Peyer's patch (tissue), 4 donors: Measurements from ENCODE around the gene ERLIN1. TPM values are rescaled to one million over a fixed set of nuclear protein-coding genes. Genes with fewer than 3 reads are reported as not detected.
A peak's percentile ranks its signal among the peaks of the same experiment; 100 is the strongest.

ENCODE experiments used
- DNase-seq, 3 donors: peaks; one replicate each; pipeline ENCODE4 v3.0.0-alpha.2; 2017 to 2019
- H3K27ac ChIP-seq, 4 donors: fragments of 200-600 bp; sonication (generic); one replicate each; pipeline ENCODE4 v1.5.1; 2016 to 2019
- H3K27me3 ChIP-seq, 2 donors: fragments of 200-600 bp; sonication (generic); one replicate each; pipeline ENCODE4 v1.5.1; 2019
- H3K36me3 ChIP-seq, 3 donors: fragments of 200-600 bp; sonication (generic); one replicate each; pipeline ENCODE4 v1.5.1; 2016 to 2019
- H3K4me1 ChIP-seq, 4 donors: fragments of 200-600 bp; sonication (generic); one replicate each; pipeline ENCODE4 v1.5.1; 2016 to 2019
- H3K4me3 ChIP-seq, 4 donors: fragments of 200-600 bp; sonication (generic); 1 replicate in 3 of 4; 2 replicates in 1 of 4; pipeline ENCODE4 v1.5.1; 2016 to 2019; ENCODE audit warnings: mild to moderate bottlenecking in 1 of 4
- H3K9me3 ChIP-seq, 4 donors: fragments of 200-600 bp; sonication (generic); one replicate each; pipeline ENCODE4 v1.5.1; 2016 to 2019; ENCODE audit warnings: mild to moderate bottlenecking in 1 of 4
- CTCF ChIP-seq, 6 experiments: fragments of 450-650 bp in 4 of 6; fragments of 200-600 bp in 2 of 6; sonication (generic) in 1 of 6; IDR thresholded peaks; one replicate each; pipeline ENCODE4 v1.5.1; 2017 to 2019; ENCODE audit warnings: antibody characterized with exemption in 6 of 6, mild to moderate bottlenecking in 3 of 6, moderate library complexity in 1 of 6
- POLR2A ChIP-seq, 2 donors: fragments of 450-650 bp; IDR thresholded peaks; one replicate each; pipeline ENCODE4 v1.5.1; 2017; ENCODE audit warnings: antibody characterized with exemption in 2 of 2, mild to moderate bottlenecking in 2 of 2, moderate library complexity in 2 of 2
- total RNA-seq, 4 donors: library from RNA; depleted of rRNA; stranded (reverse); fragments of >200 nt; gene quantifications; one replicate each; pipeline ENCODE4 v1.1.0, GENCODE V29; 2016

ERLIN1 gene
- 10 to 100 TPM in 3 of 4 donors, 1 to 10 TPM in 1; 5.8 to 28.7 (median 26.3) TPM for total RNA-seq

DNA sequence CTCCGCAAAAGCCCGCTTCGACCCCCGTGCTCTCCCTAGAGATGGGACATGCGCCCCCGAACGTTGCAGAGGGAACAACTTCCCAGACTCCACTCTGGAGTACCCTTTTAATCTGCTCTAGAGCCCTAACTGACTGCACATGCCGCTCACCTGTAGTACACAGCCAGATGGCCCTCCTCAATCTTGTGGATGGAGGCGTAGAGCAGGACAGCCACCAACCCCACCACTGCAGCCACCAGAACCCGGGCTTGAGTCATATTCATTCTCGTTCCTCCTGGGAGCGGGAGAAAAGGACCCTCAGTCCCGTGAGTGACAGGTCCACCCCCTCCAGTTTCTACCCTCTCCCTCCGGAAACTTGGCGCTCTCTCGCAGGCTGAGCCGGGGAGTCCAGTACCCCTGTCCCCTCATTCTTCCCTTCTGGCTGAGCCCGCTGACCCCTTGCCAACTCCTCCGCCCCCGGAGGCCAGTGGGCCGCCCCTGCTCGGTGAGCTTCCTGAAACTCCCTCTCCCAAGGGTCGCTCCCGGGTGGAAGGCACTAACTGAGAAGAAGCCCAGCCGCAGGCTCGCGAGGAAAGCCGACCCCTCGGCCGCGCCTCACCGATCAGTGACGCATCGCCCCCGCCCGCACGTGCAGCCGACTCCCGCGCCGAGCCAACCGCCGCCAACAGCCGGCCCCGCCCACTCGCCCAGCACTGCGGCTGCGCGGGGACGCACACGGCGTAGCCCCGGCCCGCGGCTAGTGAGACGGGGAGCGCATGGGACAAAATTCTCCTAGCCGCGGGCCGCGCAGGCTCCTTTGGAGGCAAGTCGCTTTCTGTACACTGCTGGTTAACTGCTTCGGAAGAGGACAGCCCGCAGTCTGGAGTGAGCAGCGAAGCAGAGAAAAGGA lies at the start of gene ERLIN1:
Gene ERLIN1, minus strand, starts transcription at position 666 of the 889 bp plus-strand sequence. Its CDS starts 403 bp downstream, at position 263.
- Histone ChIP-seq H3K4me3 (peak within 1 kb of the TSS; percentile 63 to 90 (median 84)), H3K9me3 (no peaks in the 10 kb centered on the region), H3K4me1 (peaks cover 0 to 45% (median 7%) of the 10 kb centered on the region in 4 donors), H3K27me3 (no peaks in the 10 kb centered on the region), H3K36me3 (peaks cover 0 to 9% (median 0%) of the 10 kb centered on the region in 3 donors), H3K27ac (peak within 1 kb of the TSS; percentile 79 to 91 (median 84))
- peak; percentile 62 to 83 for TF ChIP-seq POLR2A (IDR thresholded peaks at IDR 0.05)
- no peak for TF ChIP-seq CTCF (IDR thresholded peaks at IDR 0.05)
- DNase-seq, result peak; percentile 88 to 96 (median 96)

- DNase-seq, result no peak
- Histone ChIP-seq H3K4me1 (peaks cover 0 to 9% (median 4%) of the 10 kb centered on the region in 4 donors), H3K27me3 (no peaks in the 10 kb centered on the region), H3K4me3 (no peak overlapping the region), H3K9me3 (no peaks in the 10 kb centered on the region), H3K36me3 (peaks cover 0 to 51% (median 0%) of the 10 kb centered on the region in 3 donors), H3K27ac (no peak overlapping the region)
- TF ChIP-seq POLR2A (IDR thresholded peaks at IDR 0.05), result no peak
Measured at GRCh38 chr10:100232101-100232500, 46.3 kb upstream of the ERLIN1 start.

GRCh38 chr10:100229819-100230422 lies 44.1 kb upstream of the ERLIN1 start:
- H3K4me1 ChIP-seq, result peaks cover 0 to 9% (median 4%) of the 10 kb centered on the region in 4 donors
- TF ChIP-seq POLR2A (IDR thresholded peaks at IDR 0.05) (no peak), CTCF (IDR thresholded peaks at IDR 0.05) (no peak)
- H3K4me3 ChIP-seq, result peak overlapping the region; percentile 72 to 98 (median 90)
- no peak for DNase-seq
- peak overlapping the region; percentile 65 to 81 (median 78) for H3K27ac ChIP-seq
- H3K9me3 ChIP-seq, result no peaks in the 10 kb centered on the region
- peaks cover 0 to 35% (median 0%) of the 10 kb centered on the region in 3 donors for H3K36me3 ChIP-seq
- H3K27me3 ChIP-seq, result no peaks in the 10 kb centered on the region

DNA sequence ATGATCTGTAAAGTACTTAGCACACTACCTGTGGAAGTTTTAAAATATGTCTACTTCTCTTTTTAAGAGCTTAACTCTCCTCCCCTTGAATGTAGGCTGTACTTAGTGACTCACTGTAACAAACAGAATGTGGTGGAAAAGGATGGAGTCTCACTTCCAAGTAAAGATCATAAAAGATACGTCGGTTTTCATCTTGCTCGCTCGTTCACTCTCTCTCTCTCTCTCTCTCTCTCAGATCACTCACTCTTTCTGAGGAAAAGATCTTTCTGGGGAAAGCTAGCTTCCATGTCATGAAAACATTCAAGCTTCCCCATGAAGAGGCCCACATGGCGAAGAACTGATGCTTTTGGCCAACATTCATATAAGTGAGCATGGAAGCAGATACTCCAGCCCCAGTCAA lies 38.0 kb upstream of the ERLIN1 start:
- no peak for DNase-seq
- H3K27ac ChIP-seq, result no peak overlapping the region
- TF ChIP-seq POLR2A (IDR thresholded peaks at IDR 0.05) (no peak), CTCF (IDR thresholded peaks at IDR 0.05) (no peak)
- peaks cover 0 to 9% (median 4%) of the 10 kb centered on the region in 4 donors for H3K4me1 ChIP-seq
- no peaks in the 10 kb centered on the region for H3K9me3 ChIP-seq
- no peaks in the 10 kb centered on the region for H3K27me3 ChIP-seq
- H3K36me3 ChIP-seq, result peaks cover 0 to 67% (median 0%) of the 10 kb centered on the region in 3 donors
- H3K4me3 ChIP-seq, result no peak overlapping the region

DNA sequence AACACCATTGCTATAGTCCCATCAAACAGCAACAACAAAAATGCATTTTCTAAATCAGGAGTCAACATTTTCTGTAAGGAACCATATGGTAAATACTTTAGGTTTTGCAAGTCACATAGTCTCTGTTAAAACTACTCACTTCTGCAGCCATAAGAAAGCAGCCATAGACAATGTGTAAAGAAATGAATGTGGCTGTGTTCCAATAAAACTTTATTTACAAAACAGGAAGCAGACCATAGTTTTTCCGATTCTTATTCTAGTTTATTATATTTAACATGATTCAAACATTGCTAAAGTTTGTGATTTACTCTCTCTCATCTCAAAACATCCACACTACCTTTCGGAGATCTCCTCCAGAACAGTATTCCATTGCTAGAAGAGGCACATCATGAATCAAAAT lies 36.7 kb upstream of the ERLIN1 start:
- no peak for DNase-seq
- H3K27ac ChIP-seq, result no peak overlapping the region
- H3K36me3 ChIP-seq, result peaks cover 0 to 80% (median 0%) of the 10 kb centered on the region in 3 donors
- TF ChIP-seq POLR2A (IDR thresholded peaks at IDR 0.05) (no peak), CTCF (IDR thresholded peaks at IDR 0.05) (no peak)
- H3K4me1 ChIP-seq, result no peaks in the 10 kb centered on the region
- H3K27me3 ChIP-seq, result no peaks in the 10 kb centered on the region
- no peaks in the 10 kb centered on the region for H3K9me3 ChIP-seq
- H3K4me3 ChIP-seq, result no peak overlapping the region

DNA sequence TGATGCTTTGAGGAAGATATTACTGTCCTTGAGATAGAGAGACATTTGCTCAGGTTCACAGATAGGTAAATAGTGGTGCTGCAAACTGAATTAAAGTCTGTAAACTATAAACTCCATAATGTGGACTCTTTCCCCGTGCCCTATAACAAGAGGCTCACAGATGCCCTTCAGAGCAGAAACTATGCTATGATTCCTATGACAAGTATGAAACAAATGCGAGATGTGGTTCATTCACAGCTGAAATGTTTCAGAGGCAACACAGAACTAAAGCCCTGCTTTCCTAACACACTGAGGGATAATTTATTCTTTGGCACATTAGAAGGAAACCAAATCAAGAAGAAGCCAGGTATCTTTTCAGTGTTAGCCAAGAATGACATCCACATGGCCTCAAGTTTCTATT lies 30.2 kb upstream of the ERLIN1 start:
- no peak overlapping the region for H3K27ac ChIP-seq
- H3K4me1 ChIP-seq, result no peaks in the 10 kb centered on the region
- no peak for TF ChIP-seq CTCF (IDR thresholded peaks at IDR 0.05)
- no peaks in the 10 kb centered on the region for H3K9me3 ChIP-seq
- peaks cover 0 to 94% (median 0%) of the 10 kb centered on the region in 3 donors for H3K36me3 ChIP-seq
- no peak for DNase-seq
- H3K4me3 ChIP-seq, result no peak overlapping the region
- H3K27me3 ChIP-seq, result no peaks in the 10 kb centered on the region
